Measurements from ENCODE around the gene HOOK1. TPM values are rescaled to one million over a fixed set of nuclear protein-coding genes. Genes with fewer than 3 reads are reported as not detected.

HOOK1 gene
- total and polyA plus RNA-seq, 8 donors: 12.4 to 44.8 (median 29.6) TPM

- Histone ChIP-seq H3K4me1 (no peaks in the 10 kb centered on the region), H3K9me3 (no peaks in the 10 kb centered on the region), H3K4me3 (no peak overlapping the region), H3K36me3 (no peaks in the 10 kb centered on the region), H3K27me3 (no peaks in the 10 kb centered on the region), H3K27ac (no peak overlapping the region)
- ATAC-seq (no peak), DNase-seq (no peak)
- intact Hi-C loops (cut with DNase I): no loop called here
- no peak for TF ChIP-seq CTCF (IDR thresholded peaks at IDR 0.05)
Measured at GRCh38 chr1:59804301-59804700, 10.4 kb upstream of the HOOK1 start.

- TF ChIP-seq CTCF (IDR thresholded peaks at IDR 0.05): no peak
Measured at GRCh38 chr1:59805554-59805953, 9.2 kb upstream of the HOOK1 start.

GRCh38 chr1:59814180-59814900 is 409 bp upstream of the HOOK1 start:
- intact Hi-C loops (cut with DNase I): no loop called here
- no peak for TF ChIP-seq CTCF (IDR thresholded peaks at IDR 0.05)
- Histone ChIP-seq H3K27ac (no peak overlapping the region), H3K4me1 (peaks cover 4 to 11% of the 10 kb centered on the region in 2 donors), H3K27me3 (peaks cover 30 to 56% of the 10 kb centered on the region in 2 donors), H3K4me3 (peak overlapping the region; percentile 13 to 45), H3K9me3 (no peaks in the 10 kb centered on the region), H3K36me3 (no peaks in the 10 kb centered on the region)
- DNase-seq (peak; percentile 52 to 91 (median 88)), ATAC-seq (peak; percentile 96)

More at GRCh38 chr1:59805554-59805953, 9.2 kb upstream of the HOOK1 start:
- Histone ChIP-seq H3K27me3 (no peaks in the 10 kb centered on the region), H3K27ac (no peak overlapping the region), H3K36me3 (no peaks in the 10 kb centered on the region), H3K4me1 (no peaks in the 10 kb centered on the region), H3K4me3 (no peak overlapping the region), H3K9me3 (no peaks in the 10 kb centered on the region)
- ATAC-seq (no peak), DNase-seq (no peak)
- intact Hi-C loops (cut with DNase I): no loop called here

GRCh38 chr1:59815892-59816291 is 1.1 kb downstream of the HOOK1 start:
- no peak for TF ChIP-seq CTCF (IDR thresholded peaks at IDR 0.05)
- H3K9me3 ChIP-seq: no peaks in the 10 kb centered on the region
- ATAC-seq: no peak
- peaks cover 30 to 56% of the 10 kb centered on the region in 2 donors for H3K27me3 ChIP-seq
- no peak for DNase-seq
- H3K4me1 ChIP-seq: peaks cover 4 to 11% of the 10 kb centered on the region in 2 donors
- no peaks in the 10 kb centered on the region for H3K36me3 ChIP-seq
- no peak overlapping the region for H3K27ac ChIP-seq
- intact Hi-C loops (cut with DNase I): no loop called here
- H3K4me3 ChIP-seq: peak overlapping the region; percentile 38 to 45

- Histone ChIP-seq H3K4me1 (peaks cover 4 to 11% of the 10 kb centered on the region in 2 donors), H3K36me3 (no peaks in the 10 kb centered on the region), H3K4me3 (peak overlapping the region in 1 of 2 donors; percentile 45), H3K27me3 (peaks cover 30 to 51% of the 10 kb centered on the region in 2 donors), H3K27ac (no peak overlapping the region), H3K9me3 (no peaks in the 10 kb centered on the region)
- intact Hi-C loops (cut with DNase I): no loop called here
- DNase-seq (no peak), ATAC-seq (no peak)
- no peak for TF ChIP-seq CTCF (IDR thresholded peaks at IDR 0.05)
Measured at GRCh38 chr1:59816318-59816878, 1.6 kb downstream of the HOOK1 start.

Data from left lung (tissue), 10 donors.